Measurements from ENCODE around the gene RD3L. TPM values are rescaled to one million over a fixed set of nuclear protein-coding genes. Genes with fewer than 3 reads are reported as not detected.

RD3L gene
- total RNA-seq, 4 donors from 2014 or later, result not detected

DNA sequence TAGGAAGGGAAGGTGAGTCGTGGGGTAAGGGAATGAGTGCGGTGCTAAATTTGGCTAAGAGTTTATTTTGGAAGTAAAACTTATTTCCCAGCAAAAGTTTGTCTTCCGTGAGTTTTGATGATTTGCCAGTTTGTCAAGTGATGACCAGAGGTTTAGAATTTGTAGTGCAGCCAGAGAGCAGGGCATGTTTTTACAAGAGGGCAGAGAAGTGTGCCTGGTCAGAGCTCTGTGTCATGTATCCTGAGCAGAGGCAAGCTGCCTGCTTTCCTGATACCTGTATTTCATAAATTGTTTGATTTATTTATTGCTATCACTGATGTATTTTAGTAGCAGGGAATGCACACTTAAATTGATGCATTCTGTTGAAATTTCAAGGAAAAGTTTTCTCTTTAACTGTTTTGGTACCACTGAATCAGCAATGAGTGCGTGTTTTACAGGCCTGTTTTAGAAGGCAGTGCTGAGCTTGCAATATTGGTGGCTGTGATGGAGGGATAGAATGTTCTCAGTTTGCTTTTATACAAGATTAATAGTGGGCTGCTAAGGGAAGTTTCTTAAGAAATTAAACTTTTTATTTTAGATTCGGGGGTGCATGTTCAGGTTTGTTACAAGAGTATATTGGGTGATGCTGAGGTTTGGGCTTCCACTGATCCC, 19.7 kb upstream of the RD3L start:
- ATAC-seq, result no peak

DNA sequence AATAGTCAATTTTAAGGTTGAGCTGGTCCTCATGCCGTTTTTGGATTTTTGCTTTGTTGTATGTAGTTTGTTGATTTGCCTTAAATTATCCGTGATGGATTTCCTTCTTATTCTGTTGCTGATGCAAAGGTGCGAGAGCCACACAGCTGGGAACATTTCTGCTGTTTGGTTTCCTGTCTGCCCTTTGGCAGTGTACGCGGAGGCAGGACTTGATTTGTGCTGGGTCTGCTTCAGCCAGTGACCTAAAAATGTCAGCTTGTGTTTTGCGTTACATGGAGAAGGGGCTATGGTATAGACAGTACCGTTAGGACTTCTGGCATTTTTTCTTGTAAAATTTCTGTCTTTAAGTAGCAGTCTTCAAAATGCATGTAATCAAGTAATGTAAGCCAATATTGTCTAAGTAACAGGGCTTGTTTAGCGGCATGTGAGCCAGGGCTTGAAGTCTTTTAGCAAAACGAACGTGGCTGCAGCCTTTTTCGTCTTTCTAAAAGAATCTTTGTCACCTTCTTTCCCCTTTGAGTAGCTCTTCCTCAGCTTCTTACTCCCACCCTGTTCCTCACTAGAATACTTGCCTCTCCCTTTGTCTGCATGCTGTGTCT, 18.2 kb upstream of the RD3L start:
- Histone ChIP-seq H3K27ac (no peak overlapping the region), H3K27me3 (no peaks in the 10 kb centered on the region), H3K9me3 (no peaks in the 10 kb centered on the region), H3K36me3 (no peaks in the 10 kb centered on the region), H3K4me3 (no peak overlapping the region), H3K4me1 (no peaks in the 10 kb centered on the region)
- WGBS, 2 donors (ENCODE audit: low coverage in 1 of 2), result 25 to 36% methylated on average over 9 to 11 of the region's 11 CpGs
- ATAC-seq, result no peak
- TF ChIP-seq, protein P1, sequence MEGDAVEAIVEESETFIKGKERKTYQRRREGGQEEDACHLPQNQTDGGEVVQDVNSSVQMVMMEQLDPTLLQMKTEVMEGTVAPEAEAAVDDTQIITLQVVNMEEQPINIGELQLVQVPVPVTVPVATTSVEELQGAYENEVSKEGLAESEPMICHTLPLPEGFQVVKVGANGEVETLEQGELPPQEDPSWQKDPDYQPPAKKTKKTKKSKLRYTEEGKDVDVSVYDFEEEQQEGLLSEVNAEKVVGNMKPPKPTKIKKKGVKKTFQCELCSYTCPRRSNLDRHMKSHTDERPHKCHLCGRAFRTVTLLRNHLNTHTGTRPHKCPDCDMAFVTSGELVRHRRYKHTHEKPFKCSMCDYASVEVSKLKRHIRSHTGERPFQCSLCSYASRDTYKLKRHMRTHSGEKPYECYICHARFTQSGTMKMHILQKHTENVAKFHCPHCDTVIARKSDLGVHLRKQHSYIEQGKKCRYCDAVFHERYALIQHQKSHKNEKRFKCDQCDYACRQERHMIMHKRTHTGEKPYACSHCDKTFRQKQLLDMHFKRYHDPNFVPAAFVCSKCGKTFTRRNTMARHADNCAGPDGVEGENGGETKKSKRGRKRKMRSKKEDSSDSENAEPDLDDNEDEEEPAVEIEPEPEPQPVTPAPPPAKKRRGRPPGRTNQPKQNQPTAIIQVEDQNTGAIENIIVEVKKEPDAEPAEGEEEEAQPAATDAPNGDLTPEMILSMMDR (IDR thresholded peaks at IDR 0.05), result no peak
- TF ChIP-seq POLR2A (IDR thresholded peaks at IDR 0.05) (no peak), POLR2AphosphoS5 (IDR thresholded peaks at IDR 0.05) (no peak), EP300 (IDR thresholded peaks at IDR 0.05) (no peak)

More for the DNA sequence above, 19.7 kb upstream of the RD3L start:
- no peaks in the 10 kb centered on the region for H3K4me1 ChIP-seq
- no peaks in the 10 kb centered on the region for H3K36me3 ChIP-seq
- no peak for TF ChIP-seq POLR2A (IDR thresholded peaks at IDR 0.05)
- no peak for TF ChIP-seq POLR2AphosphoS5 (IDR thresholded peaks at IDR 0.05)
- TF ChIP-seq, protein P1 (IDR thresholded peaks at IDR 0.05), result no peak
- no peak for TF ChIP-seq EP300 (IDR thresholded peaks at IDR 0.05)
- H3K4me3 ChIP-seq, result no peak overlapping the region
- WGBS, 2 donors (ENCODE audit: low coverage in 1 of 2), result 61 to 69% methylated on average over 5 of the region's 5 CpGs
- peaks cover 5% of the 10 kb centered on the region for H3K27me3 ChIP-seq
- H3K9me3 ChIP-seq, result no peaks in the 10 kb centered on the region
- H3K27ac ChIP-seq, result no peak overlapping the region

DNA sequence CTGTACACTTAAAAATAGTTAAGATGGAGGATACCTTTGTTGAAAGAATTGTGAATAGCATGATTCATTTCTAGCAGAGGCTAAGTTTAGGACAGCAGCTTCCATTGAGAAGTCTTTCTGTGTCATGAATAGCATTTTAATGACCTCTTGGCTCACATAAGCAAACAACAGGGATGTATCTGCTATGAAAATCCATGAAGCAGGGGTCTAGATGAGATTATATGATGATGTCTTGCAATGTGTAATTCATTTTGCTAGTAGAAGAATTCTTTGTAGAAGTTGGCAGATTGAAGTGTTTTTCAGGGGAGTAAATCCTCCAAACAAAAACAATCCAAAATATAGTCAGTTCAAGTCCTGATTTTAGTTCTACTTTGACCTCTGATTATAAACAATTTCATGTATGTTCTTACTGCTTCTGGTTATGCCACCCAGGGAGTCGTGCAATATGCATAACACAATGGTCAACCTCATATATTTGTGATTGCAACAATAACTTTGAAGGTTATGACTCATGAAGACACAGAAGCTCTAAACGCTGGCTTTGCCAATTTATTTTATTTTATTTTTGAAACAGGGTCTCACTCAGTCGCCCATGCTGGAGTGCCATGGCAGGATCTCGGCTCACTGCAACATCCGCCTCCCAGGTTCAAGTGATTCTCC, 6.9 kb upstream of the RD3L start:
- Histone ChIP-seq H3K9me3 (peaks cover 0 to 9% (median 0%) of the 10 kb centered on the region in 3 donors), H3K4me1 (no peaks in the 10 kb centered on the region), H3K27me3 (peaks cover 37% of the 10 kb centered on the region), H3K36me3 (no peaks in the 10 kb centered on the region), H3K27ac (no peak overlapping the region), H3K4me3 (no peak overlapping the region)
- no peak for ATAC-seq
- TF ChIP-seq EP300 (IDR thresholded peaks at IDR 0.05) (no peak), POLR2AphosphoS5 (IDR thresholded peaks at IDR 0.05) (no peak), POLR2A (IDR thresholded peaks at IDR 0.05) (no peak)
- TF ChIP-seq, protein P1 (IDR thresholded peaks at IDR 0.05), result no peak
- 25 to 76% methylated on average over 2 to 5 of the region's 5 CpGs for WGBS, 2 donors (ENCODE audit: low coverage in 1 of 2)

DNA sequence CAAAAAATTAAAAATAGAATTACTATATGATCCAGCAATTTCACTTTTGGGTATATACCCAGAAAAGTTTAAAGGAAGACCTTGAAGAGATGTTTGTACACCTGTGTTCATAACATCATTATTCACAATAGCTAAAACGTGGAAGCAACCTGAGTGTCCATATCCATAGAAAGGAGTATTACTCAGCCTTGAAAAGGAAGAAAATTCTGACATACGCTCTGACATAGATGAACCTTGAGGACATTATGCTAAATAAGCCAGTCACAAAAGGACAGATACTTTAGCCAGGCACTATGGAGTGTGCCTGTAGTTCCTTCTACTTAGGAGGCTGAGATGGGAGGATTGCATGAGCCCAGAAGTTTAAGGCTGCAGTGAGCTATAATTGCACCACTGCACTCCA, 6.1 kb upstream of the RD3L start:
- no peaks in the 10 kb centered on the region for H3K4me1 ChIP-seq
- no peak for ATAC-seq

More for the DNA sequence above, 6.1 kb upstream of the RD3L start:
- TF ChIP-seq POLR2A (IDR thresholded peaks at IDR 0.05) (no peak), POLR2AphosphoS5 (IDR thresholded peaks at IDR 0.05) (no peak), EP300 (IDR thresholded peaks at IDR 0.05) (no peak)
- TF ChIP-seq, protein P1 (IDR thresholded peaks at IDR 0.05), result no peak
- Histone ChIP-seq H3K27ac (no peak overlapping the region), H3K9me3 (peaks cover 0 to 9% (median 0%) of the 10 kb centered on the region in 3 donors), H3K36me3 (no peaks in the 10 kb centered on the region), H3K4me3 (no peak overlapping the region), H3K27me3 (peaks cover 45% of the 10 kb centered on the region)
- 83 to 88% methylated on average over 2 of the region's 2 CpGs for WGBS, 2 donors (ENCODE audit: low coverage in 1 of 2)

Measured in gastroesophageal sphincter (tissue), 4 donors.